HEK293 (cell line): ENCODE measurements around the gene THSD4.

Experiments used
- ATF2 ChIP-seq: fragments of 450-650 bp; formaldehyde crosslinking; IDR thresholded peaks from 2 replicates; pipeline ENCODE4 v1.5.1; 2016; ENCODE audit warnings: missing biosample characterization, missing genetic modification characterization, low read depth
- CTCF ChIP-seq: fragments of 450-650 bp; formaldehyde crosslinking; IDR thresholded peaks from 2 replicates; pipeline ENCODE4 v1.5.1; 2016; ENCODE audit warnings: missing biosample characterization, missing genetic modification characterization
- HOXC10 ChIP-seq: sonication (generic); formaldehyde crosslinking; IDR thresholded peaks from 2 replicates; pipeline ENCODE4 v1.8.1; 2023; ENCODE audit warnings: mild to moderate bottlenecking, missing genetic modification reagents
- ZBTB11 ChIP-seq: fragments of 450-650 bp; formaldehyde crosslinking; conservative IDR thresholded peaks from 2 replicates; pipeline ENCODE4 v1.5.1; 2016; ENCODE audit warnings: low read depth, missing biosample characterization, missing genetic modification characterization
- ZNF24 ChIP-seq: fragments of 450-650 bp; formaldehyde crosslinking; IDR thresholded peaks from 2 replicates; pipeline ENCODE4 v1.5.1; 2016; ENCODE audit warnings: missing biosample characterization, missing genetic modification characterization
- ZNF544 ChIP-seq: fragments of 450-650 bp; formaldehyde crosslinking; IDR thresholded peaks from 2 replicates; pipeline ENCODE4 v1.5.0; 2017; ENCODE audit warnings: missing biosample characterization, missing genetic modification characterization
- ZNF596 ChIP-seq: fragments of 450-650 bp; IDR thresholded peaks from 2 replicates; pipeline ENCODE4 v1.5.0; 2018; ENCODE audit warnings: missing biosample characterization, mild to moderate bottlenecking, missing genetic modification characterization, moderate library complexity
- ZNF629 ChIP-seq: fragments of 450-650 bp; formaldehyde crosslinking; IDR thresholded peaks from 2 replicates; pipeline ENCODE4 v1.5.1; 2017; ENCODE audit warnings: missing biosample characterization, missing genetic modification characterization
- ZNF645 ChIP-seq: fragments of 450-650 bp; formaldehyde crosslinking; IDR thresholded peaks from 2 replicates; pipeline ENCODE4; 2016; ENCODE audit warnings: missing biosample characterization, missing genetic modification characterization
- ZNF768 ChIP-seq: fragments of 450-650 bp; formaldehyde crosslinking; IDR thresholded peaks from 2 replicates; pipeline ENCODE4 v1.5.1; 2018; ENCODE audit warnings: missing biosample characterization, mild to moderate bottlenecking, missing genetic modification characterization
- ZNF837 ChIP-seq: fragments of 450-650 bp; formaldehyde crosslinking; IDR thresholded peaks from 2 replicates; pipeline ENCODE4 v1.5.1; 2016; ENCODE audit warnings: missing biosample characterization, missing genetic modification characterization

GRCh38 chr15:71777216-71777943 lies 662.1 kb downstream of the THSD4 start:
- no peak for TF ChIP-seq ZNF768 (tag by site-specific recombination)
- TF ChIP-seq CTCF (tag by site-specific recombination): no peak
- no peak for TF ChIP-seq HOXC10 (CRISPR knock-in tag)
- TF ChIP-seq ZNF629 (tag by site-specific recombination): no peak
- no peak for TF ChIP-seq ZBTB11 (tag by site-specific recombination)
- TF ChIP-seq ZNF837 (tag by site-specific recombination): no peak
- no peak for TF ChIP-seq ZNF645
- no peak for TF ChIP-seq ZNF544
- no peak for TF ChIP-seq ZNF24 (tag by site-specific recombination)
- TF ChIP-seq ATF2: no peak
- TF ChIP-seq ZNF596 (tag by site-specific recombination): no peak
